AG08396 (cell line): ENCODE data around the gene PARD3.
"Not testable (repeated sequence)": the region's sequence is repeated elsewhere in the genome, so short reads cannot be mapped to it uniquely, and the experiment has no call there.

ENCODE experiments used
- DNase-seq: peaks from one replicate; pipeline ENCODE4 v3.0.0; 2012; ENCODE audit warnings: low spot score, mixed read lengths

The PARD3 gene

DNA sequence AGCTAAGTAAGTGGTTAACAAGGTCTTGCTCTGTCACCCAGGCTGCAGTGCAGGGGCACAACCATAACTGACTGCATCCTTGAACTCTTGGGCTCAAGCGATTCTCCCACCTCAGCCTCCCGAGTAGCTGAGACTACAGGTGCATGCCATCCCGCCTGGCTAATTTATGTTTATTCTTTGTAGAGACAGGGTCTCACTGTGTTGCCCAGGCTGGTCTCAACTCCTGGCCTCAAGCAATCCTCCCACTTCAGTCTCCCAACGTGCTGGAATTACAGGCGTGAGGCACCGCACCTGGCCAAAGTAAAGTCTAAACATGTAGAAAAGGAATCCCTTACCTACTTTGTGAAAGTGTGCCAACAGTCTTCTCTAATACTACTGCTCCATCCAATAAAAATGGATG lies 17.9 kb downstream of the PARD3 start:
- no peak for DNase-seq

DNA sequence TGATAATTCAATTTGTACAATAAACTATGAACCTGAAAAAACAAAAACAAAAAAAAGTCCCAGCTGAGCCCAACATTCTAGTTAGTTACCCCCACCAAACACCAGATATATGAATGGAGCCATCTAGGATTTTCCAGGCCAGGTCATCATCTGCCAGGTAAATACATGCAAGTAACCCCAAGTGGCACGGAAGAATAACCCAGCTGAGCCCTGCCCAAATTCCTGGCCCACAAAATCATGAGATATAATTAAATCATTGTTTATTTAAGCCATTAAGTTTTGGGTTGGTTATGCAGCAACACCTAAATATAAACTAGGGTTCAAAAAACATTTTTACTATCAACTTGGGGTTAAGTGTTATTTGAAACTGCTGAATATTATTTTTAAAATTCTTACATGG lies 19.0 kb downstream of the PARD3 start:
- DNase-seq = no peak

DNA sequence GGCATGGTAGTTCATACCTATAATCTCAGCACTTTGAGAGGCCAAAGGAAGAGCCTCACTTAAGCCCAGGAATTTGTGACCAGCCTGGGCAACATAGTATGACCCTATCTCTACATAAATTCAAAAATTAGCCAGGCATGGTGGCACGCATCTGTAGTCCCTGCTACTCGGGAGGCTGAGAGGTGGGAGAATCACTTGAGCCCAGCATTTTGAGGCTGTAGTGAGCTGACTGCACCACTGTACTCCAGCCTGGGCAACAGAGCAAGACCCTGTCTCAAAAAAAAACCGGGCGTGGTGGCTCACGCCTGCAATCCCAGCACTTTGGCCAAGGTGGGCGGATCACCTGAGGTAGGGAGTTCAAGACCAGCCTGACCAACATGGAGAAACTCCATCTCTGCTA lies 19.8 kb downstream of the PARD3 start:
- DNase-seq = no peak

DNA sequence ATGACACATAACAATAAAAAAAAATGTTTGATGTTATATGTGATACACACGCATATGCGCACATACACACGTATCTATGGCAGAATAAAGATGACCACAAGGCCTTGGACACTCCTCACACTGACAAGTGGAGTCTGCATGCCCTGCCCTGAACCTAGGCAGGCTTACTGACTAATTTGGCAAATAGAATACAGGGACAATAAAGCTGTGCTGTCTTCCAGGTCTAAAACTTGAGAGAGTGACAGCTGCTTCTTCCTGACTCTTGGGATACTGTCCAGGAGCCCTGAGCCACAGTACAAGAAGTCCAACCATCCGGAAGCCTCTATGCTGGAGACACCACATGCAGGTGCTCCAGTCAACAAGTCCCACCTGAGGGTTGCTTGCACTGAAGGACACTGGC lies 20.3 kb downstream of the PARD3 start:
- no peak for DNase-seq

DNA sequence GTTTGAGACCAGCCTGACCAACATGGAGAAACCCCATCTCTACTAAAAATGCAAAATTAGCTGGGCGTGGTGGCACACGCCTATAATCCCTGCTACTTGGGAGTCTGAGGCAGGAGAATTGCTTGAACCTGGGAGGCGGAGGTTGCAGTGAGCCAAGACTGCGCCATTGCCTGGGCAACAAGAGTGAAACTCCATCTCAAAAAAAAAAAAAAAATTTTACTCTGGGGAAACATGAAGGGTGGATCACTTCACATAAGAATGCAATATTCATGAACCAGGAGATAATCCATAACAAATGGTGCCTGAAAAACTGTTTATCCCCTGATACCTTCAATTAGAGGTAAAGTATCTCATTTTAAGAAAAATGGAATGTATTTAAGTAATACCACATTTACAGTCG lies 21.5 kb downstream of the PARD3 start:
- DNase-seq = not testable (repeated sequence)

DNA sequence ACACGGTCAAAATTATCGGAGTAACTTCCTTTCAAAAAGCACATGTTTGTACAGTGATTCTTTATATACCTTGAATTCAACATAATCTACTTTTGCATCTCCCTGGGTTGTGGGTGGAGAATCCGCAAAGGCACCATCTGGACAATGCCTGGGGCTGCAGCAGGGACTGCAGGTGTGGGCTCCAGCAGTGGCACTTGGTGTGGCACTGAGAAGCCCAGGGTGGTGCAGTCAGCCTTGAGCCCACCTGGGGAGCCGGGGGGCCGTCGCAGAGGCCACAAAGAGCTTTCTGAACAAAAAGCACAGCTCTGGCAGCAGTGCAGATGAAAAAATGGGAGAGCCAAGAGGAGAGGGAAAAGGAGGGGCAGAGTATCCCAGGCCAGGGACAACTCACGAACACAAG lies 22.2 kb downstream of the PARD3 start:
- no peak for DNase-seq

DNA sequence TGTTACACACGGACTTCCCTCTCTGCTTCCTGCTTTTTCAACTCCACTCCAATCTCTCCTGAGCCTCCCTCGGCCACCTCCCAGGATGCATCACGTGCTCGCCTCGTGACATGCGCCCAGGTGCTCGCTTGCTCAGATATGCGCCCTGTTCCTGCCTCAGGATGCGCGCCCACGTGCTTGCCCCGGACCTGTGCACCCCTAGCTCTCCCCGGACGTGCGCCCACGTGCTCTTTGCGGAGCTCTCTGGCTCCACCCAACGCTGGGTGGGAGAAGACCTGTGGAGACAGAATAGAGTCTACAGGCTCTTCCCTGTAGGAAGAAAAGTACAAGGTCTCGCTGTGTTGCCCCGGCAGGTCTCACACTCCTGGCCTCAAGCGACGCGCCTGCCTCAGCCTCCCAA lies 23.1 kb downstream of the PARD3 start:
- DNase-seq = no peak

DNA sequence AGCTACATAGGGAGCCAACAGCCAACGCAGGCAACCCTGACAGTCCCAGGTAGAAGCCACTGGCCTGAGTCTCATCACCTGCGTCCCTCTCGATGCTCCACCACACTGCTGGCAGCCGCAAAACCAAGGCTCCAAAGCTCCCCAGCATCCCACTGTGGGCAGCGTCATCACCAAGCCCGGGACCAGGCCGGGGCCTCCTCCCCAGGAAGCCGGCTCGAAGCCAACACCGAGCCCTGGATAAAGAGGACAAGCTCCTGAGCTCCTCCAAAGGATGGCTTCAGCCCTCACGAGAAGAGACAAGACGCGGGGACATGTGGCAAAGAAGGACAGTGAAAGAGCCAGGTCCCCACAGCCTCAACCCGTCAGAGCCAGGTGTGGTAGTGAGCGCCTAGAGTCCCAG lies 23.9 kb downstream of the PARD3 start:
- no peak for DNase-seq

DNA sequence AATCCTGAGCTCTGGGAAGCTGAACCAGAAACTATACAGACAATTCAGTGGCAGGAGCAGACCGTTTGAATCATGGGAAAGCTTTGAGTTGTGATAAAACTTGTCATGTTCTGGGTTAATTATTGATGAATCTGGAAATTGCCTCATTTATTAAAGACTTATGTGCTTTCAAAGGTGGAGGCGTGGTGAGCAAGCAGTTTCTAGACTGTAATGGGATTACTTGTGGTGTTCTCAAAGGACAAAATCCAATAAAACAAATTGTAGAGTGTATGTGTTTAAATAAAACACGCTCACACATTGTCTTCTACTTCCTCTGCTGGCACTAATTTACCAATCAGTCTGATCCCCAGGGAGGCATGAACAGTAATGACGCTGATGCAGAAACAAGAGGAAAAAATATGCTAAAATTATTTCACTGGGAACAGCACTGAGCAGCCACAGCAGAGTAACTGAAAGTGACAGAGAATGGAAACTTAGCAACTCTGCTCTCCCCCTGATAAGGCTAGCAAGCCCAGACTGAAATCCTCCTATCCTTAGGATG lies 25.1 kb downstream of the PARD3 start:
- no peak for DNase-seq

DNA sequence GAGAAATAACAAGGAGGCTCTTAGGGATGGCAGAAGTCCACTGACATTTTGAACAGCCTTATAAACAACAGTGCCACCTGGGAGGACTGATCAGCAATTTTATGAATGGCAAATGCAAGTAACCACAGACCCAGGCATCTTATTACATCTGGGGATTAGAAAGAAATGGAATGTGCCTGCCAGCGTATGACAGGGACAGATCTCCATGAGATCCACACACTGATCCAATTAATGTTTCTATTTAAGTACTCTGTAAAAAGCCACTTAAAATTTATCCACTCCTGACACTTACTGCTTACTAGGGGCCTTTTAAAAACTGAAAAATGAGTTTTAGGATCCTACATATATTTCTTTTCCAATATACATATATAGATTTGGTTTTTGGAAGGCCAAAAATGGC lies 28.6 kb downstream of the PARD3 start:
- DNase-seq = peak; percentile 39

DNA sequence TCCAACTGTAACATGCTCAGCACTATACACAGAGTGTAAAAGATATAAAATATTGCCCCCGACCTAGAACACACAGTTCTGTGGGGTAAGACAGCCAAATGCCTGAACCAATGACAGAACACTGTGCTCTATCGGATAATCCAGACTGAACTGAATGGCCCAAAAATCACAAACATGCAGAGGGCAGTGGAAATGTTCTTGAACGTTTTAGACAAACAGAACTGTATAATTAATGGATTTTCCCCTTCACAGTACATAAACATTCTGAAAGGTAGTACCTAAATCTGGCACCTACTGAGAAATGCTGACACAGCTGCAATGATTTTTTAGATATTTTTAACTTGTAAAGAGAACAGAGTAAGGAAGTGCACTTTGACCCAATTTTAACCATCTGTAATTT lies 33.4 kb downstream of the PARD3 start:
- DNase-seq = no peak

DNA sequence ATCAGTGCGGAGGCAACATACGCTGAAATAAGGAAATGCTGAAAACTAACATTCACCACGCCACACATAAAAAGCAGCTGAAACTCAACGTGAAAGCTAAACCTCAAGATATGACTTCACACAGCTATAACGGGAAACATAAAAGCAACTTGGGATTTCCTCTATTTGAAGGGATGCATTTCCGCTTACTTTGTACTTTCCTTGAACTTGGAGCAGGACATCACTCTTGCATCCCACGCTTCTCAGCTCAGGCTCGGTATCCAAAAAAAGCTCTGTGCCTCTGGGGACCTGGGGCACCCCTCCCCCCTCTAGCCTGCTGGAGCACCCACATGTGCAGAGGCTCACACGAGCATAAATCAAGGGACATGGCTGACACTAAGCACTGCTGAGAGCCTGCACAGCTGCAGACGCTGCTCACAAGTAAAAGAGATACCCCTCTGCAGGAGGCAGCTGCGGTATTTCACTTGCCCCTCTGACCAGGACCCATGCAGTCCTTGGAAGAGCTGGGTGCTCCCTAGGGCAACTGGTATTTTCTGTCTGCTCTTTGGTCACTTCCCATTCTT lies 34.2 kb downstream of the PARD3 start:
- no peak for DNase-seq

DNA sequence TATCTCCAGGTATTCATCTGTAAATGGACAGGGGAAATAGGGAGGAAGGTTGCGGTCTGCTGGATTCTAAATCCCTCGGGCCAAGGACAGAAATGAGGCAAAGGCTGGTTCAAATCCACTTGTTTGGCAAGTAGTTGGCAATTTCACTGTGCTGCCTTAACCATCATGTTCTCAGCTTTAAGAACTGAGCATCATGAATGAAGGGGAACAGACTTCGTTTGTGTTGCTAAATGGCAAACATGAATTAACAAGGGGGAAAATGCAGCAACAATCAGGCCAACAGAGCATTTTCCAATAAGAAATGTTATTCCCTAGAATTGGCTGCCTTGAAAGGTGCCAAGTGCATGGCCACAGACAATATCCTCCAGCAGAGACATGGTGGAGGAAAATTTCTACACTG lies 36.9 kb downstream of the PARD3 start:
- no peak for DNase-seq

DNA sequence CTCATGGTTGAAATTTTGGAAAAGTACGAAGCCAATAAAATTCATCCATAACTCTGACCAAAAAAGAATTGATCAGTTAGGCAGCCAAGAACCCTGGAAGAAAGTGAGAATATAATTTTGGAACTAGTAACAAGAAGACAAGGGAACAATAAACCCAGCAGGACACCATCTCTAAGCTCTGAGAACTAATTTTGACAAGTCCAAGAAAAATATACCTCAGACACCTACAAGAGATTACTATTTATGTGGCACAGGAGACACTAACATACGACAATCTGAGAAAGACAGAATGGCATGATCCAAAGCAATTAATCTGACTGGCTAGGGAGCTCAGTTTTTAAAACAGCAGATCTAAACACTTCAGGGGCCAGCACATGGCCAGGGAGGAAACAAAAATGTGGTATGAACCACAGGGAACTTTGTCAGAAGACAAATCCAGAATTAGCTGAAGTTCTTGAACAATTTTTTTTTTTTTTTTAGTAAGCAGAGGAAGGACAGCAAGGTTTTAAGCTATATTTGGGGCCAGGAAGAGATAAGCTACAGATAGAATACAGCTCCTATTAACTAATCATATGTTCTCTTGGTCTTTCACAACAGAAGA lies 38.9 kb downstream of the PARD3 start:
- no peak for DNase-seq

DNA sequence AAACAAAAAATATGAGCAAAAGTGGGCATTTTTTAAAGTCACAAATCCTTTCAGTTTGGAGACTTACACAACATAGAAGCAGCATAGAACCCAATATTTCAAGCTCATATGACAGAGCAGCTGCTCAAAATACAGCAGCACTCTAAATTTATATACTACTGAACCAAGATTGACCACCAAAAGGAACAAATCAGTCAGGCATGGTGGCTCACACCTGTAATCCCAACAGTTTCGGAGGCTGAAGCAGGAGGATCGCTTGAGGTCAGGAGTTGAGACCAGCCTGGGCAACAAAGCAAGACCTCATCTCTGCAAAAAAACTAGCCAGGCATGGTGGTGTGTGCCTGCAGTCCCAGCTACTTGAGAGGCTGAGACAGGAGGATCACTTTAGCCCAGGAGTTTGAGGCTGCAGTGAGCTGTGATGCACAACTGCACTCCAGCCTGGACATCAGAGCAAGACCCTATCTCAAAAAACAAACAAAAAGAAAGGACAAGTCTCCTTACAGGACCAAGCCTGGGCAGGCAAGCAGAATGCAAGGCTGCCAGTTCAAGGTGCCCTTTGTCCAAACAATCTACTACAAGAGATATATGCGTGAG lies 40.0 kb downstream of the PARD3 start:
- no peak for DNase-seq

DNA sequence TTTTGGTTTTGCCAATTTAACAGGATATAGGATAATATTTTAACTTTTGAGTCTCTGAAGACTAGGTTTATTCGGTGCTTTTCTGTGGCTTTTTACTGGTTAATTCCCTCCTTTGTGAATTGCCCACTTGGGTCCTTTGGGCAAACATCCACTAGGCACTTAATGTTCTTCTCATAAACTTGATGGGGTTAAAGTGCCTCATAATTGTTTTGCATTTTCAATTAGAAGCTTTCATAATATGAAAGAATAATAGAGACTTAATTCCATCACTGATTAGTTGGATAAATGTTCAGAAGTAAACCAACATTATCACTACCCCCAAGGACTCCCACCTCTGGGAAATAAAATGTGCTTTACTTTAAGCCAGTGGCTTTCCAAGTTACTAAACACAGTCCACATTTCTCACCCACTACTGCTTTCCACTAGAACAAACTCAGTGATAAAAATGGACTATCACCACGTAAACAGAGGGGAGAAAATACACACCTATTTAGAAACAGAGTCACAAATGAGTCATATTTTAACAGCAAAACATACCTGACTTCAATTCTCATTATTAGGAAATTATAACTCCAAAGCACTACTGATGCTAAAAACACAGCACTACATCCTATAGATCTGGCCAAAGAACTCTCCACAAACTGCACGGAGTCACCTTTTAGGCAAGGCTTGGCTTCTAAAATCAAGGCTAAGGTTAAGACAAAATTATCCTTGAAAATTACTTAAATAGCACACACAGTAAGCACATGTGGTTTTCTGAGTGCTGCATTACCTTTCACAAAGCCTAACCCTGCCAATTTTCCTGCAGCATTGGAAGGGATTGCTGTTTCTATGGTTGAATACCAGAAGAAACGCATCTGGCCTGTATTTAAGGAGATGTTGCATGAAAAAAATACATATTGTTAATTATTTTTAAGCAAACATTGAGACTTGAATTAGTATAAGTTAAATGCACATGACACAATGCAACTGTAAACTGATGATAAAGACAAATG lies 41.2 kb downstream of the PARD3 start:
- no peak for DNase-seq

DNA sequence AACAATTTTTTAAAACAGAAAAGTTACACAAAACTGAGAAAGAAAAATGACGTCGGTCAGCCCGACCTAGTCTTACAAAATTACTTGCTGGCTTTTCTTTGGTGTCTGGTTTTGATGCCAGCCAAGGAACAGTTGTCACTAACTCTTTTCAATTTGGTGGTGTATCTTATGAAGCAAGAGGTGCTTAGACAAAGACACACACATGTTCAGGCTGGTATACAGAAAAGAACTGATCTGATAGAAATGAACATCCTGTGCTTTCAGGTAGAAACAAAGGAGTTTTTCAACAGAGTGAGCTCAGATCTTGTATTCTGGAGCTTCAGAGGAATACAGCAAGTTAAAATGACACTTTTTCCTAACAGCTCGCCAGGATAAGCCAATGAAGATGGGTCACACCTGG lies 43.6 kb downstream of the PARD3 start:
- no peak for DNase-seq

DNA sequence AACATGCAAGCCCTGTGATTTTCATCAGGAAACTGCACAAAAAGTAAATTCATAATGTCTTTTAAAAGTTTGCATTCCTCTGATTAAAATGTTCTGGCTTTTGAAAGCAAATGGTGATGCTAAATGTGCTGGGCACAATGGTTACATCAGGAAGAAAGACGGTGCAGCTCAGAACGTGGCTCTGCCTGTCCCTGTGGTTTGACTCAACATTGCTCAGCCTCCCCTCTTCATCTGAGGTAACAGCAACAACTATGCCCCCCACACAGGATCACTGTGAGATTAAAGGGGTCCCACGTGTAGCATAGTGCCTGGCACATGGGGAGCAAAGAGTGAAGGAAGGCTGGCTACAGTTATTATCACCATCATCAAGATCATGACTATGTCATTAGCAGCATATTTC lies 44.0 kb downstream of the PARD3 start:
- no peak for DNase-seq

DNA sequence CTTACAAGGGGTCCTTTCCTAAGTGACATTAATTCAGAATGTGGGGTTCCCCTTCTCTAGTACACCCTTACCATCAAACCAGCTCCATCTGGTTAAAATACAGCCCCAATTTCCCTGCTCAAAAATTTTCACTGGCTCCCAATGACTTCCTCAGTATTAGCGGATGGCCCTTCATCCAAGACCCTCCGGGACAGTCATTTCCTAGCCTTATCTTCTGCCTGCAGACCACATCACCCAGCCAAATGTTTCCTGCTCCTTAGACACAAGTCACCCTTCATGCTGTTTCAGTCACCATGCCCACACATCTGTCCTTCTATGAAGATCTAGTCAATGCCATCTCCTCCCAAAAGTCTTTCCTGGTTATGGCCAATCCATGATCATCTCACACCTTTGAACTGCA lies 45.2 kb downstream of the PARD3 start:
- no peak for DNase-seq

DNA sequence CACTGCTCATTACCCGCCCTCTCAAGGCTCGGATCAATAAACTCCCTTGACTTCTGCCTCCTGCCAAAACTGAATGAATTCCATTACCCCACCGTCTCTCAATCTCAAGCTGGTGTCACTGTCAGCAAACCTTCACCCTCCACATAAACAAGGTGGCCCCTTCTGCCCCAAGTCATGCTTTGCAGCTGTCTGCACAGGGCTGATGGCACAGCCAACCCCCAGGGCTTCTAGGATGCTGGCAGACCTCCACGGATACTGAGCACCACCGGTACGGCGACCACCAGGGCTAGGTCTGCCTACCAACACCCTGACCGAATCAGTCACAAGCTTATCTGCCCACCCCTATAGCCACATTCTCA lies 46.1 kb downstream of the PARD3 start:
- DNase-seq = no peak

DNA sequence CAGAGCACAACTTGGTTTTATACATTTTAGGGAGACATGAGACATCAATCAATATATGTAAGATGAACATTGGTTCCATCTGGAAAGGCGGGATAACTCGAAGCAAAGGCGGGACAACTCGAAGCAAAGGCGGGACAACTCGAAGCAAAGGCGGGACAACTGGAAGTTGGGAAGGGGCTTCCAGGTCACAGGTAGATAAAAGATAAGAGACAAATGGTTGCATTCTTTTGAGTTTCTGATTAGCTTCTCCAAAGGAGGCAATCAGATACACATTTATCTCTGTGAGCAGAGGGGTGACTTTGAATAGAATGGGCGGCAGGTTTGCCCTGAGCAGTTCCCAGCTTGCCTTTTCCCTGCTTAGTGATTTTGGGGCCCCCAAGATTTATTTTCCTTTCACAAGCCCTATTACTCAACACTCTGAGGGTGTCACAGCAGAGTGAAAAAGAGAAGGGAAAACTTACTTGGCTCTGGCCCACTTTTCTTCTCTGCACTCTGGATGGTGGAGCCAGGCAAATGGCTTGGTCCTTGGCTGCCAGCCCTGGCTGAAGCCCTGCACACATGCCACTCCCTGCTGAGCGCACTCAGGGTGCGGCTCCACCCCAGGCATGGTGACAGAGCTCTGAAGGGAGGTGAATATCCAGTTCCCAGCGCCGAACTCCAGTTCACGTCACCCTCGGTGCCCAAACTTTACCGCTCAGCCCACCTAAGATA lies 46.7 kb downstream of the PARD3 start:
- peak; percentile 43 for DNase-seq
